Urothelium cell line (cell line): ENCODE measurements around the gene CYP1A2.

Experiments used
- DNase-seq: peaks from one replicate; pipeline ENCODE4 v3.0.0; 2011; ENCODE audit warnings: low spot score, mixed read lengths
- FAIRE-seq: peaks from 2 replicates; lab custom pipeline; 2011; peaks lifted over from hg19 to GRCh38; lab: Jason Lieb, UNC

Gene CYP1A2

DNA sequence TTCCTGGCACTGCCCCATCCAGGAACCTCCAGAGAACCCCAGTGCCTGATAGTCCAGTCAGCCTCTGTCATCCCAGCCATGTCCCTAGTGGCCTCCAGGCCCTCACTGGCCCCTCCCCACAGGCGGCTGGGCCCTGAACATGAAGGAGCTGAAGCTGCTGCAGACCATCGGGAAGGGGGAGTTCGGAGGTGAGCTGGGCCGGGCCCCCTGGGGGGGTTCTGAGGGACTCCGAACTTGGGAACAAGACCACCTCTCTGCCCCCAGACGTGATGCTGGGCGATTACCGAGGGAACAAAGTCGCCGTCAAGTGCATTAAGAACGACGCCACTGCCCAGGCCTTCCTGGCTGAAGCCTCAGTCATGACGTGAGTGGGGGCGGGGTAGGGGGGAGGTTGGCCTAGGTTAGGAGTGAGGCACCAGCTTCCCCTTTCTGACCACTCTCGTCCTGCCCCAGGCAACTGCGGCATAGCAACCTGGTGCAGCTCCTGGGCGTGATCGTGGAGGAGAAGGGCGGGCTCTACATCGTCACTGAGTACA lies 52.0 kb downstream of the CYP1A2 start:
- FAIRE-seq (no peak), DNase-seq (no peak)

GRCh38 chr15:74801311-74801997 lies 52.8 kb downstream of the CYP1A2 start:
- FAIRE-seq (no peak), DNase-seq (no peak)

DNA sequence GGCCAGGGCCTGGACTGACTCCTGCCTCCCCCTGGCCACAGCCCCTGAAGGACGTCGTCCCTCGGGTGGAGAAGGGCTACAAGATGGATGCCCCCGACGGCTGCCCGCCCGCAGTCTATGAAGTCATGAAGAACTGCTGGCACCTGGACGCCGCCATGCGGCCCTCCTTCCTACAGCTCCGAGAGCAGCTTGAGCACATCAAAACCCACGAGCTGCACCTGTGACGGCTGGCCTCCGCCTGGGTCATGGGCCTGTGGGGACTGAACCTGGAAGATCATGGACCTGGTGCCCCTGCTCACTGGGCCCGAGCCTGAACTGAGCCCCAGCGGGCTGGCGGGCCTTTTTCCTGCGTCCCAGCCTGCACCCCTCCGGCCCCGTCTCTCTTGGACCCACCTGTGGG lies 53.6 kb downstream of the CYP1A2 start:
- DNase-seq, result no peak
- no peak for FAIRE-seq

GRCh38 chr15:74802862-74803447 lies 54.3 kb downstream of the CYP1A2 start:
- FAIRE-seq (no peak), DNase-seq (no peak)

DNA sequence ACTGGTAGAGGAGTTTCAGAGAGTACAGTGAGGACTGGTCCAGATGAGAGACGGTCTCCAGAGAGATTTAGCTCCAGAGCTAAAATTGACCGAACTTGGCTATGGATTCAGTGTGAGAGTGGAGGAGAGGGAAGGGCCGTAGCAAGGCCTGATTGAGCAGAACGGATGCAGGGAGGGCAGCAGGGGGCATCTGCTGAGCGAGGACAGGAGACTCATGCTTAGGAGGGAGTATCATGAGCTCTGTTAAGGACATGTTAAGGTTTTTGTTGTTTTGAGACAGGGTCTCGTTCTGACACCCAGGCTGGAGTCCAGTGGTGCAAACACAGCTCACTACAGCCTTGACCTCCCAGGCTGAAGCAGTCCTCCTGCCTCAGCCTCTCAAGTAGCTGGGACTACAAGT lies 56.3 kb downstream of the CYP1A2 start:
- FAIRE-seq, result no peak

More for the DNA sequence above, 56.3 kb downstream of the CYP1A2 start:
- DNase-seq, result no peak
